GM21515 (cell line): ENCODE measurements around the gene PDZD2.

Experiments used
- ATAC-seq: cut with Tn5 transposase; IDR thresholded peaks from one replicate; pipeline ENCODE4 v1.9.1; 2021; ENCODE audit not compliant: unreplicated experiment

Gene PDZD2

DNA sequence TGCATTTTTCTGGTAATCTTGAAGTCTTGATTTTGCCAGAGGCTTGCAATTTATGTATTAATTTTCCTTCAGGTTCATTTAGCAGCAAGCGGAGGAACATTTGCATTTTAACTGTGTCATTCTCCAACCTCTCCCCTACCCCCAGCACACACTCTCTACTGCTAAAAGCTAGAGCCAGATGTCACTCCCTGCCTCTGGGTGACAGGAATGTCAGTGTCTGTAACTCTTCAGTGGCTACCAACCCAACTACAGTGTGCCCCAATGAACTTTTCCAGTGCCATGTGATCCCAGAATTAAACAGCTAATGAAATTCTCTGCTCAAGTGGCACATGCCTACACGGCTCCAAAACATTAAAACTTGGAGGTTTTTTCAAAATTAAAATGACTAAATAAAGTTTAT lies 274.9 kb downstream of the PDZD2 start:
- ATAC-seq = no peak

DNA sequence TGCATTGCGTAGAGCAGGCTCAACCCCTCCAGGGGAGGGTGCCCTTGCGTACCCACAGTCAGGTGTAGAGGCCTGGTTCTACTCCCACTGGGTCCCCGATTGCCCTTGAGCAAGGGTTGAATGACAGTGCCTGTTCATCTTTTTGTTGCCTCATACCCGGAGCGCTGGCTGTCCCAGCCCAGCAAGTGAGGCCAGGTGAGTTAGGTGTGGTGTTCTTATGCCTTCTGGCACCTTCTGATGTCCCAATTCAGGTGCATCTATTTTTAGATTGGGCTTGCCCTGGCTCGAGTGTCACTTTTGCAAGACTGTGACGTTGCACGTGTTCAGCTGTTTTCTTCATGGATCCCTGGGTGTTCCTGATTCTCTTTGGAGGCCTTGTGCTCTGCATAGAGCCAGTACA lies 277.4 kb downstream of the PDZD2 start:
- ATAC-seq = no peak

DNA sequence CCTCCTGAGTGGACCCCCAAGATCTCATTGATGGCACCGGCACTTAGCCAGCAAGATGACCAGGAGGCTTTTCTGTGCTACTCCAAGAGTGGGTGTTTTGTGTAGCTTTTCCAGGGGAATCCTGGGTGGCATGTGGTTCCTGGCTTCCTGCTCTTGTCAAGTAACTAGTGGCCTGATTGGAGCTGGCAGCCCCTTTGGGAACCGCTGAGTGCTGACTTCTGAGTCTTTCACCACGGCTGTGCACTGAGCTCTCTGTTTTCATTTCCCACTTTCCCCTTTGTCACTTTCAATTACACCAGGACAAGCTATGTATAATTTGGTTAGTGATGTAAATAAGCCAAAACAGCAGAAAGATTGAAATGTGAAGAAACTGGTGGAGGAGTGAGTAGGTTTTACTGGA lies 279.8 kb downstream of the PDZD2 start:
- no peak for ATAC-seq

DNA sequence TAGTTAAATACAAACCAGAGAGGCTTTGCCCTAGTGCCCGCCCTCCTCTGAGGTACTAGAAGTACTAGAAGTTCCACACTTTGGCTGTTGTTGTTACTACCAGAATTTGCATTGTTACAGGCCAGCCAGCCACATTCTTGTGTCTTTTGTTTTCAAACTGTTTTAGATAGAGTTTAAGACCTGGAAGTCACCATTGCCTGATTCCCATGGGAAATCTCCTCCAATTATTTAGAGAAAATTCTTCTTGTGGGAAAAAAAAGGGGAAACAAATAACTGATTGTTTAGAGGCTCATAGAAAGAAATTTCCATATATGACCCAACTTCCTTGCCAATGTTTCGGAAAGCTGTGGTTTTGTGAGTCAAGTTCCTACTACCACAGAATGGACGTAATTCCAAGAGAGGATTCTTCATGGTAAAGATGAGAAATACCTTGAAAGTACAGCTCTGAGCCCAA lies 282.9 kb downstream of the PDZD2 start:
- no peak for ATAC-seq

DNA sequence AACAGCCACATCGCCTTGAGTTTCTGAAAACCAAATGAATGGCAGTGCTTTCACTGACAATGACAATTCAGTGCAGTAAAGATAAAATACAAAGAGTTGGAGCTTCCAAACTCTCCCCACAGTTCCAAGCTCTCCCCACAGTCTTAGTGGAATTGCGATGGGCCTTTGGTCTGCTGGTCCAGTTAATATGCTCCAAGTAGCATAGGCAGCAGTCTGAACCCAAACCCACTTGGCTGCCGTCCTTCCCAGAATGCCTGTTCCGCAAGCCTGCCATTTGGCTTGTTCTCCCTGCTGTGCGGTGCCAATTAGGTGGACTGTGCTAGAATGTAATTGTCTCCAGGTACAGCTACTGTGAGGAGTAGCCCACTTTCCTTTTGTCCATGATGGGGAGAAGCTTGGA lies 285.1 kb downstream of the PDZD2 start:
- no peak for ATAC-seq

DNA sequence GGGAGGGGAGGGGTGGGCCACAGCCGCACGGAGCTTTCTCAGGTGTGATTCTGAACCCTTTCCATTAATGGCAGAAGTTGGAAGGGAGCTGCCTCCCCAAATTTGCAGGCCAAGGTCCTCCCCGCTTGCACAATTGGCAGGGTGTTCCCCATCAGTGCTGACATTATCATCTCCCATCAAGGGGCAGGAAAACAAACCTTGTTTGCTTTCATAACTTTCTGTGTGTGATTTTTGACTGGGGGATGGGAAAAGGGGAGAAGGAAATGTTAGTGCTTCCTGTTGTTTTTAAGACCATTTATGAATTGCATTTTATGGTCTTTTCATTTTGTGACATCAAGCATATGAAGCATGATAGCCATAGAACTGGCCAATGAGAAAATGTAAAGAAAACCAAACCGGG lies 292.9 kb downstream of the PDZD2 start:
- ATAC-seq = no peak

DNA sequence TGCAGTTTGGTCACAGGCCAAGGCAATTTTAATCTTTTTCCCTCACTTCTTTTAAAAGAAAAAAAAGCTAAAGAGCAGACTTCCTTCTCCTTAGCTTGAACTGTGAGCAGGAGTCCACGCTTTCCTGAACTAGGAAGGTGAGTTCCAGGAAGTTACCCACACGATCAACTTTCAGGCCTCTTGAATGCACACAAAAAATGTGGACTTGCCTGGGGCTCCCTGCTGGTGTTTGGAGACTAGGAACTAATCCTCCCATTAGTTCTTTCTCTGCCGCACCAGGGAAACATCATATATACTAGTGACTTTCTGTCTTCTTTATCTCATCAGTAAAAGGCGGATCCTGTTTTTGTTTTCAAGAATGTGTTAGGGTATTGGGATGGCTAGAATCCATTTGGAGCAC lies 295.2 kb downstream of the PDZD2 start:
- ATAC-seq = no peak

DNA sequence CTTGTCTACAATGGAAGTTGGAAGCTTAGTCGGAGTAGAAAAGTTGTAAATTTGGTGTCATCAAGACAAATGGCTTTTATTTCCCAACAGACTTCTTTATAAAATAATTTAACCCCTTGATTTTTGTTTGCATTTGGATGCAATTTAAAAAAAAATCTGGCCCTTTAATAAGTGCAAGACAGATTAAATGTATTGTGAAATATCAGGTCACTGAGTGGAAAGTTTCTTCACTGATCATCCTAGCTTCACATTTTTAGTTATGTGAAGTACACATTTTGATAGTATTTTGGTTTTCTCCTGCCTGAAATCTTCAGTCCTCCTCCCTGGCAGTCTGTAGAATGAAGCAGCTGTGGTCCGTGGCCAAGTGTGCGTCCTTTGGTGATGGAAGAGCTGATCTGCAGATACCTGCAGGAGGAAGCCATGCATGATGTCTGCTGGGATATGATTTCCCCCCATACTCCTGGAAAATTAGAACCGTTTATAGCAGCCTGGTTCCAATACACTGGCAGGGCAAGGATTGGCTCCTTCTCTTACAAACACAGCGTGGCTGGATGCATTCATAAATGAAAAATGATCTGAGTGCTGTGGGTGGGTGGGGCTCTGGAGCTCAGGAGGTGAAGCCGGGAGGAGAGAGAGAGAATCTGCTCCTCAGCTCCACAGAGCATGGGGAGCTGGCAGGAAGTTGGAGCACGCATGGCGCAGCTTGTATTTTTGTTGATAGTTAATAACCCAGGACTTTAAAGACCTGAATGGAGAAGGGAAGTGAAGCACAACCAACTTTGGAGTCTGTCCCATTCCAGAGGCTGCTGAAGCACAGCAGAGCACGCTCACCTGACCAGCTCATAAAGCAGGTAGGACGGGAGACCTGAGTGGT lies 296.8 kb downstream of the PDZD2 start:
- ATAC-seq = no peak

DNA sequence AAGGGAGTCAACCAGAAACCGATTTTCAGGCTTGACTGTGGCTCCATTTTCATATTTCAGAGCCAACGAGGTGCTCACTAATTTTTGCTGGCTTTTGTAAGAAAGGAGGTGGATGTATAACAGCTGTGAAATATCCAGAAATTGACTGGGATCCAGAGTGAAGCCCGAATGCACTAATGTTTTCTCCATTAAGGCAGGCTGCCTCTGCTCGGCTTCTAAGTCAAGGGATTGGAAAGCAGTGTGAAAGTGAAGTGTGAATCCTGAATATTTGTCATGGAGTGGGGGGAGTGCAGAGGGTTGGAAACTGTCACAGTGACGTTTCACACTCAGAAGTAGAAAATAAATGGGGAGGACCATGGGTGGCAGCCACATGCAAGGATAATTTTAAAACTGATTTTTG lies 297.8 kb downstream of the PDZD2 start:
- ATAC-seq = no peak

DNA sequence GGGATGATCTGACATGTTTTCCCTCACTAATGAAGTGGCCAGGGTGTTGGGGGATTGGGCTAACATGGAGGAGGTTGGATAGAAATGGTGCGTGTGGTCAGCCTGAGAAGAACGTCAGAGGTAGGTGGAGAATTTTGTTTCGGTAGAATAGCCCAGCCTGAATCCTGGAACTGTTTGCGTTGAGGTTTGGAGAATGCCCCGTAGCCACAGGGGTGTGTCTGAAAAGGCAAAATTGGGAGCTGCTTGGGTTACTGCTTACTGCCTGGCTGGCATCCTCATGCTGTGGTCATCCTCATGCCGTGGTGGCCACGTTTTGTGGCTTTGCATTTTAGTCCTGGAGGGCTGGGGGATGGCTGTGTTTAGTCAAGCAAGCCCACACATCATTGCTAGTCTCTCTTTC lies 298.3 kb downstream of the PDZD2 start:
- ATAC-seq = no peak

DNA sequence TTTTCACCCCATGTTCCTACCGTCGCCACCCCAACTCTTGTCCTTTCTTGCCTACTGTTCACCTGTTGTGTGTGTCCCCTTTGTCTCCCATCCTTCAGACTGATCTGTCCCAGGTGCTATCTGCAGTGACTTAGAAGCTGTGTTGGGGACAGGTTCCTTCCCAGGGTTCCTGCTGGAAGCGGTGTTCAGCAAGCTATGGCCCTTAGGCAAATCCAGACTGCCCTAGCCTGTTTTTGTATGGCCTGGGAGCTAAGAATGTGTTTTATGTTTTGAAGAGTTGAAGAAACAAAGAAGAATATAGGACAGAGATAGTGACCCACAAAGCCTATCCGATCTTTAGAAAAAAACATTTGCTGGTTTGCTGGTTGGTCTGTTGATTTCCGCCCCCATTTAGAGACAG lies 298.8 kb downstream of the PDZD2 start:
- ATAC-seq = no peak

DNA sequence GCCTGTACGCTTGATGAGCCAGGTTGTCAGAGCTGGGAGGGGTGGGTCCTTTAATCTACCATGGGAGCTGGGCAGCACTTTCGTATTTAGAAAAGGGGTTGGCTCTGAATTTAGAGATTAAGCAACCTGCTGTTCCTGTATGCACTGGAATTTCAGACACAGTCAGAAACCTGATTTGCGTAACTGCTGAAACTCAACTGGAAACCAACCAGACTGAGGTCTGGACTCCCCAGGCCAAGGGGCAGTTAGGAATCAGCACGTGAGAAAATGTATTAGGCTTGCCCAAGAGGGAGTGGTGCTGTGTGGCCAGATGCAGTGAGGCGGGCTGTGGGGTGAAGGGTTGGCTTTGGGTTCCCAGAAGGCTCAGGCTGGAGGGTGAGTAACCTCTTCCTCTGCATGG lies 300.2 kb downstream of the PDZD2 start:
- ATAC-seq = no peak

DNA sequence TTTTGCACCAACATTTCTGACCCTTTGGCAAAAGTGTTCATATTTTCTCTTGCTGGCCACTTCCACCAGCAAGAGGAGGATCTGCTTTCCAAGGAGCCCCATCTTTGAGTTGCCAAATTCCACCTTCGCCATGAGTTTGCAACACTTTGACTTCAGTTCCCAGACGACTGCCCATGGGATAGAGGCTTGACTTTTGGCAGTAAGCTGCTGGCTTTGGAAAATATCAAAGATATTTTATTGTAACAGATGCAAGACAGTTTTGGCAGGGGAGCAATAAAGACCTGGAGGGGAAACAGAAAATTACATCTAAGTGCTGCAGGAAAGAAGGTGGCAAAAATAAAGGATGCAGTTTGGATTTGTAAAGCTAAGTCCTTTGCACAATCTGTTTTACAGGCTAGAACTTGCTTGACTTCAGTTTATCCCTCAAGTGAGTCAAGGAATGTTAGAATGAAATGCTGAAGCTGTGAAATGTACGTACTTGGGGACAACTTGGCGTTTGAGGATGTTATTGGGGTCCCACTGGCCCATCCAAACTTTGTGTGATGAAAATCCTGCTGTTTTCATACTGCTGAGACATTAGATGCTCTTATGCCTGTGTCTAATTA lies 302.3 kb downstream of the PDZD2 start:
- no peak for ATAC-seq

DNA sequence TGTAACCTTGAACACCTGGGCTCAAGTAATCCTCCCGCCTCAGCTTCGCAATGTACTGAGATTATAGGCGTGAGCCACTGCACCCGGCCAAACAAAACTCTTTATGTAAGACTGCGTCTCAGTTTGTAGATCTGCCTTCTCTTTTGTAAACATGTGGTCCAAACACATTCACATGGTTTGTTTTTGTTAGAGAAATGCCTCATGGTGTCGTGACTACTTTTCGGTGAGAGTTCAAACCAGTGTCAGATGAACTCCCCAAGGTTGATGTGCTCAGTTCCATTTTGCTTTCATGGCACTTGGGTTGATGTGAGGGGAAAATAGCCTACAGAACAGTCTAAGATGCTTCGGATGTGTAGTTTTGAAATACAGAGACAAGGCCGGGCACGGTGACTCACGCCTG lies 303.6 kb downstream of the PDZD2 start:
- no peak for ATAC-seq

DNA sequence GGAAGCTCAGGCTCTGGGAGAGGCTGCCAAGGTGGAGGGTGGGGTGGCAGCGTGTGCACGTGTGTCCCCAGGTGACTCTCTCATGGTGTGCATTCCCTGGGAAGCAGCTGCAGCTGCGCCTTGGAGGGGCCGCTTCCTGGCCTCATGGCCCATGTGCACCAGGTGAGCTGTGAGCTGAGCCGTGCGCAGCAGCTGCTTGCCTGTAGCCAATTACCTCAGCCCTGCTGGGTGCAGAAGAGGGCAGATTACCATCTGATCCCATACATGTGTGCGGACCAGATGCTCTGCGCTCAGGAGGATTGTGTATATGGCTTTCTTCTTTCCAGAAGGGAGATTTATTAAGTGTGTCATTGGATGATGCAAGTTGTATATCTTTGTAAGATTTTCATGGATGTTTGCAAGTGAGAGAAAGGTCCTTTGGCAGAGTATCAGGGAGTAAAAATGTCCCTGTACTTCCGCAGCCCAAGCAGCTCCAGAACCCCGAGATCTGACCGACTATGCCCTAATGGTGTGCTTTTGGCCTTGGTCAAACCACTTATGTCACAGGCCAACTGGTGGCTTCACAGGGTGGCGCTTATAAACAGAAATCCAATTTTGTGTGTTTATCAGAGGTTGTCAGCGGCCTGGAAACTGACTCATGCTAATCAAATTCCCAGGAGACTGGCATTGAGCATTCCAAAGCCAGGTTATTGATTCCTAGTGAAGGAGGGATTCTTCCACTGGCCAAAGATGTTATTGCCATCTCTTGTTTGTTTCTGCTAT lies 305.9 kb downstream of the PDZD2 start:
- ATAC-seq = no peak

DNA sequence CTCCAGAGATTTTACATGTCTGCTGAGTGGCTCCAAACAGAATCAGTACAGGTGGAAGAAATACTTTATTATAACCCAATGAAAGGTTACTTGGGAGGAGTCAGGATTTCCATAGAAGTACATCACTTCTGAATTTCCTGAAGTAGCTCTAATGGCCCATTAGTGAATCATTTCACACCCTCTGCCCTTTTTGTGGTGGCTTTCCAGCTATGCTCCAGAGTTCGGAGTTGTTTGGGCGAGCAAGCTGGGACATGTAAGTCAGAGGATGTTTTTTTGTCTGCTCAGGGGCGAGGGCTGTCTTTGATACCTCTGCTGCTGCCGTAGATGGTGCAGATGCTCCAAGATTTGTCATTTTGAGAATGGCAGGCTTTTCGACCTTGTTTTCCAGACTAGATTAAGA lies 309.1 kb downstream of the PDZD2 start:
- no peak for ATAC-seq

DNA sequence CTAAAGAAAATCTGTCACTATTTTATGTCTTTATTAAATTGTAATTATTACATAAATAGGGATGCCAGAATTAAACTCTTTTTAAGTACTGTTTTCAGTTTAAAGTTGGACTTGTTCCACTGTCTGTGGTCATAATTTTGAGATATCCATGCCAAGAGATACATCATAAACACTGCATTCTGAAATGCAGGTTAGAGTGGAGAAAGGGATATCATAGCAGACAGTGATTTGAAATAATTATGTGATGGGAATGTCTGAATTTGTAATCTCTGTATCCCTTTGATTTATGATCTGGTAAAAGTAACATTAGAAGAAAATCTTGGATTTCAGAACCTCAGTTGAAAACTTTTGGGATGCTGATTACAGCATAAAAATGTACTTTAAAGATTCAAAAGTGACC lies 313.1 kb downstream of the PDZD2 start:
- no peak for ATAC-seq

DNA sequence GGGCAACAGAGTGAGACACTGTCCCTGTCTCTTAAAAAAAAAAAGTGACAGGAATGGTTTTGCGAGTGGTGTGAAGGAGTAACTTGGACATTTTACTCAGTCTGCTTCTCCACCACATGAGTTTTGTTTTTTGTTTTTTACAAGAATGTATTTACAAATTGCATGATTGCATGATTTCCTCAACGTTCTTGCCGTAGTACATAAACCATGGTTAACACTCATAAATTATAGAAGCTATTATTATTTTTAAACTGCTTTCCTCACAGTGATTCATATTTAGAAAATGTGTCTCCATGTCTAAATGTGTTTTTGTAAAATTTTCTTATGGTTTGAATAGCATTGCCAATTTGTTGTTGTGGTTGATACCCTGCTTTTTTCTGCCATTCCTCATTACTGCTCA lies 315.2 kb downstream of the PDZD2 start:
- no peak for ATAC-seq

DNA sequence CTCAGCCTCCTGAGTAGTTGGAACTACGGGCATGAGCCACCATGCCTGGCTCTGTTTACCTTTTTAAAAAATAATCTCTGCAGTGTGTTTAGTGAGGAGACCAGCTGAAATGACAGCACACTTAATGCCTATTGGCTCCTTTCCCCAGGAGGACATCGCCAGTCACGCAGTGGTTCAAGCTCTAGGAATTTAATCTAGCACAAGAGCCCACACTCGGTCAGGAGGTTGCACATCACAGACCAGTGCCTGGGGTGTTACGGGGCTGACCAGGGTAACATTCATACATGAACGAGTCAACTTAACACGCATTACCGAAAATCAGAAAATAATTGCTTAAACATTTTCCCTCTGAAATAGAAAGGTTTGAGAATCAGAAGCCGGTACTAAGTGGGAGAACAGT lies 318.2 kb downstream of the PDZD2 start:
- no peak for ATAC-seq

DNA sequence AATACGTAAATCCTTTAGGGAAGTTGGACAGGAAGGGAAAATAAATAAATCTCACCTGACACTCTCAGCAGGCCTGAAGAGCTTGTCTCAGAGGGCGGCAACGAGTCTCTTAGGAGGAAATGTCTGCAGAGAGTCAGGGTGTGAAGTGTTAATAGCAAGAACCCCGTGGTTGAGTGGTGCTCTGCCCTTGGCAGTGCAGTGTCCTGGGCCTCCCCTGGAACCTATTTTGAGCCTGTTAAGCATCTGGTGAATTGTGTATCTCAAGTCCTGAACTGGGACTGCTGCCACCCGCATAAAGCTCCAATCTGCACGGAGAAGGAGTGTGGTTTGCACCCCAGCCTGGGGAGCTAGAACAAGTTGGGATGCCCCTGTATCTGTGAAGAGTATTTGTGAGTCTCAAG lies 323.4 kb downstream of the PDZD2 start:
- no peak for ATAC-seq

DNA sequence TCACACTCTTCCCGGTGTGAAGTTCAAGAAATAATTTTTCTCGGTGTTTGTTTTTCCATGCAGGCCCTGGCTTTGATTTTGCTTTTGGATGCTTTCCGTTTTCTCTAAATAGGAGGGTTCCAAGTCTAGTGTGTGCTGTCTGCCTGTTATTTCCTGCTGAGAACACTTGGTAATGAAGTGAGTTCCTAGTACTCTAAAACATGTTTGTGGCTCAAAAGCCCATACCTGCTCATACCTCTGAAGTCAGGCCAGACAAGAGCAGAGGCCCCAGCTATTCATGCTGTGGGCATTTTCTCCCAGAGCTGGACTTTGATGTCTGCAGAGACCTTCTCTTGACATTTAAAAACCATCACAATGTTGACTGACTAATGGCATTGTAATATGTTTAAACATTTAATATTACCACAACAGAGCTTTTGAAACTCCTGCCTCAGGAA lies 324.0 kb downstream of the PDZD2 start:
- no peak for ATAC-seq
